Measurements from ENCODE around the gene CTIF.

Gene CTIF

DNA sequence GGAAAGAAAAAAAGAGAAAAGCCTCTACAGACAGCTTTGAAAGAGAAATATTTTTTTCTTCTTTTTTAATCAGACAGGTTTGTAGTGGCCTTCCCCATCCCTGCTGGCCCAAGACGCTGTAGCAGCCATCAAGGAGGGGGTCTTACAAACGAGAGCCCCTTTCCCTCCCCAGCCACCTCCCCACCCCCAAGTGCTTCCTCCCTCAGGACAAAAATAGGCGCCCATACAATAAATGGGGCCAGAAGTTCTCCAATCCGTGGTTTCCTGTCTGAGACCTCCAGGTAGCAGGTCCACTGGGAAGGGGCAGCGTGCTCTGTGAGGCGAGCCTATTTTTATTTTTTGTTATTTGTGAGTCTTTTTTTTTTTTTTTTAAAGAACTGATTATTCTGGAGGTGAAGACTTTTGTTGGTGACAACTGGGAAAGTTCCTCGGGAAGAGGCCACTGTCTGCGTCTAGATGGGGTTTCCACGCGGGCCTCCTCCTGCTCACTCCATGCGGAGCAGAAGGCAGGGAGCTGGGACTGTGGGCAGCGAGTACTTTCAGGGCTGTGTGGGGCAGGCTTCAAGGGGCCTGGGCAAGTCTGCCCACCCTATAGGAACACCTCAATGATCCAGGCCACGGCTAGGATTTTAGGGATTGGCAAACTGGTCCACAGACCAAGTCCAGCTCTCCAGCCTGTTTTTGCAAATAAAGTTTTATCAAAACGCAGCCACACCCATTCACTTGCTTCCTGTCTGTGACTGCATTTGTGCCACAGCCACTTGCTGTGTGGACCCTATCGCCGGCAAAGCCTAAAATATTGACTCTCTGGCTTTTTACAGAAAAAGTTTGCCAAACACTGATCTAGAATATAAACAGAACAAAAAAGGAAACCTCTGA lies 139.6 kb downstream of the CTIF start:
- Histone ChIP-seq H3K27me3 (ENCODE audit: control insufficient read depth in 3 of 3, insufficient read depth in 3 of 3, low read depth in 1 of 3, low read length in 3 of 3) (no peaks in the 10 kb centered on the region), H3K79me1 (ENCODE audit: low read depth, low read length) (no peaks in the 10 kb centered on the region), H3K27ac (replicated peaks; ENCODE audit: low read length) (no peak overlapping the region), H2BK15ac (ENCODE audit: low read length) (no peak overlapping the region), H2BK12ac (ENCODE audit: low read length) (no peak overlapping the region), H3K9me3 (replicated peaks in 1 of 2; ENCODE audit: control insufficient read depth in 2 of 2, insufficient read depth in 1 of 2, low read depth in 1 of 2, low read length in 2 of 2) (no peaks in the 10 kb centered on the region), H3K9ac (ENCODE audit: low read depth, low read length, poor library complexity) (no peak overlapping the region), H3K4me3 (ENCODE audit: low read length in 2 of 2) (no peak overlapping the region), H3K4me1 (ENCODE audit: control insufficient read depth in 2 of 2, insufficient read depth in 1 of 2, low read depth in 1 of 2, low read length in 2 of 2) (peaks cover 18 to 21% of the 10 kb centered on the region in 2 donors), H3K36me3 (replicated peaks in 1 of 2; ENCODE audit: control insufficient read depth in 2 of 2, insufficient read depth in 2 of 2, low read length in 2 of 2) (no peaks in the 10 kb centered on the region), H3K23ac (ENCODE audit: low read depth, low read length, poor library complexity) (no peak overlapping the region), H2BK120ac (ENCODE audit: low read depth, low read length) (no peak overlapping the region), H3K14ac (ENCODE audit: low read length) (no peak overlapping the region), H3K4ac (ENCODE audit: low read length) (no peak overlapping the region), H2AFZ (ENCODE audit: low read length) (no peak overlapping the region), H2AK5ac (ENCODE audit: low read depth, low read length) (no peak overlapping the region), H4K91ac (ENCODE audit: low read depth, low read length, poor library complexity) (no peak overlapping the region), H3K4me2 (ENCODE audit: insufficient read depth, low read length, poor library complexity, severe bottlenecking) (no peak overlapping the region), H2BK5ac (ENCODE audit: low read length) (no peak overlapping the region), H4K8ac (ENCODE audit: low read depth, low read length) (no peak overlapping the region), H3K18ac (ENCODE audit: low read length) (no peak overlapping the region)
- no CpG with 5 or more reads among the region's 16 CpGs for WGBS, 2 donors (ENCODE audit: extremely low coverage in 2 of 2, insufficient read length in 2 of 2, insufficient replicate concordance in 1 of 2)
- DNase-seq (ENCODE audit: low spot score) = no peak

DNA sequence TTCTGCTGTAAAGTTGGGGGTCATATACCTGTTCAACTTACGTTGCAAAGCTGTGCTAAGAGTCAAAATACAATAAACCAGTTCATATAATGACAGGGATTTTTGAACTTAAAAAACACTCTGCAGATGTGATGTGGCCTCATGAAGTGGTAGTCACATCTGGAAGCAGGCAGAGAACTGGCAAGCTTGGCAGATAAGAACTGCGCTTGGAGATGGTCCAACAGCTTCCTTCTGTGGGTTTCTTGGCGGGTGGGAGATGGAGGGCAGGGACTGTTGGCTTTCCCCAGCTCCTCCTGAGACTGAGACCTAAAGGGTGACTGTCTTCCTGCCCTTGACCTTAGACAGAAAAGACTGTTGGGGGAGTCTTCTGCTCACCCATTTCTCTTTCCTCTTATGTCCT lies 140.4 kb downstream of the CTIF start:
- no peak overlapping the region for H2BK120ac ChIP-seq (ENCODE audit: low read depth, low read length)
- WGBS, 2 donors (ENCODE audit: extremely low coverage in 2 of 2, insufficient read length in 2 of 2, insufficient replicate concordance in 1 of 2) = no CpG with 5 or more reads among the region's 3 CpGs
- no peaks in the 10 kb centered on the region for H3K79me1 ChIP-seq (ENCODE audit: low read depth, low read length)
- no peak overlapping the region for H3K4me3 ChIP-seq (ENCODE audit: low read length in 2 of 2)
- no peak overlapping the region for H2AK5ac ChIP-seq (ENCODE audit: low read depth, low read length)
- no peak overlapping the region for H3K4ac ChIP-seq (ENCODE audit: low read length)
- H2BK5ac ChIP-seq (ENCODE audit: low read length) = no peak overlapping the region
- no peak overlapping the region for H3K9ac ChIP-seq (ENCODE audit: low read depth, low read length, poor library complexity)
- H3K18ac ChIP-seq (ENCODE audit: low read length) = no peak overlapping the region
- H3K36me3 ChIP-seq (replicated peaks in 1 of 2; ENCODE audit: control insufficient read depth in 2 of 2, insufficient read depth in 2 of 2, low read length in 2 of 2) = no peaks in the 10 kb centered on the region
- H3K14ac ChIP-seq (ENCODE audit: low read length) = no peak overlapping the region
- no peak overlapping the region for H3K23ac ChIP-seq (ENCODE audit: low read depth, low read length, poor library complexity)
- no peaks in the 10 kb centered on the region for H3K9me3 ChIP-seq (replicated peaks in 1 of 2; ENCODE audit: control insufficient read depth in 2 of 2, insufficient read depth in 1 of 2, low read depth in 1 of 2, low read length in 2 of 2)
- H2BK12ac ChIP-seq (ENCODE audit: low read length) = no peak overlapping the region
- no peak overlapping the region for H4K8ac ChIP-seq (ENCODE audit: low read depth, low read length)
- peaks cover 18 to 21% of the 10 kb centered on the region in 2 donors for H3K4me1 ChIP-seq (ENCODE audit: control insufficient read depth in 2 of 2, insufficient read depth in 1 of 2, low read depth in 1 of 2, low read length in 2 of 2)
- DNase-seq (ENCODE audit: low spot score) = no peak
- no peaks in the 10 kb centered on the region for H3K27me3 ChIP-seq (ENCODE audit: control insufficient read depth in 3 of 3, insufficient read depth in 3 of 3, low read depth in 1 of 3, low read length in 3 of 3)
- H4K91ac ChIP-seq (ENCODE audit: low read depth, low read length, poor library complexity) = no peak overlapping the region
- no peak overlapping the region for H3K27ac ChIP-seq (replicated peaks; ENCODE audit: low read length)
- H2BK15ac ChIP-seq (ENCODE audit: low read length) = no peak overlapping the region
- no peak overlapping the region for H2AFZ ChIP-seq (ENCODE audit: low read length)
- no peak overlapping the region for H3K4me2 ChIP-seq (ENCODE audit: insufficient read depth, low read length, poor library complexity, severe bottlenecking)

DNA sequence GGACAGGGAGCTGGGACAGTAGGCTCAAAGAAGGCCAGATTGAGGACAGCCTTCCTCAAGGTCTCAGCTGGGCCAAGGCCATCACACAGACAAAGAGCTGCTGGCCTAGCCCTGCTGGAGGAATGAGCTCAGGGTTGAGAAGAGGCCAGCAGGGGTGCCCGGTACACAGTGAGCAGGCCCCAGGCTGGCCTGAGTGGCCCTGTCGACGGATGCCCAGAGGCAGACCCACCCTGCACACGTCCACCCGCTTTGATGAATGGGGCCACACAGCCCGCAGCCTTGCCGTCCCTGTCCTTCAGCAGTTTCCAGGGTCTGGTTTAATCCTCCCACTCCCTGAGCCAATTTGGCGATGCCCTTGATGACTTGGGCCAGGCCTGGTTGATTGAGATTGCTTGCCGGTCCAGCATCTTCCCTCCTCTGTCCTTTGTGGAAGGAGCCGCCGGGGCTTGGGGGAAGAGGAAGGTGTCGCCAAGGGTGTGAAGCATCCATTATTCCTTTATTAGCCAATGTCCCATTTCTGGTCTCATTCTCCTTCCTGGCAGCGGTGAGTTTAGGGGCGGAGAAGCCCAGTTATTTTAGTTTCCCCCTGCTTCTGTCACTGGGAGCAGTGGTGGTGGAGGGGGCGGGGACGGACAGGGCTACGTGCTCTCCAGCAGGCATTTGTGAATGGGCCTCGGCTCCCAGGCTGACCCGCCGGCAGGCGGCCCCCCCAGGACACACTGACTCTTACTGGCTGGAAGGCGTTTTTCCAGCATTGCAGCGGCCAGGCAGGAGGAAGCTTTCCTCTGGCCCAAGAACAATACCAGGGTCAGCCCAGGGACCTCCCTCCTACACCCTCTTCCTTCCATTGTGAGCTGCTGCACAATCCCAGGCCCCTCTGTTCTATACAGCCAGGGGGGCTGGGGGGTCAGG lies 141.8 kb downstream of the CTIF start:
- H3K23ac ChIP-seq (ENCODE audit: low read depth, low read length, poor library complexity) = no peak overlapping the region
- H3K4me1 ChIP-seq (ENCODE audit: control insufficient read depth in 2 of 2, insufficient read depth in 1 of 2, low read depth in 1 of 2, low read length in 2 of 2) = peaks cover 16 to 19% of the 10 kb centered on the region in 2 donors
- no peak overlapping the region for H3K4ac ChIP-seq (ENCODE audit: low read length)
- H2BK5ac ChIP-seq (ENCODE audit: low read length) = peak overlapping the region; percentile 56
- H3K9ac ChIP-seq (ENCODE audit: low read depth, low read length, poor library complexity) = no peak overlapping the region
- no peak overlapping the region for H3K4me2 ChIP-seq (ENCODE audit: insufficient read depth, low read length, poor library complexity, severe bottlenecking)
- no peak overlapping the region for H3K14ac ChIP-seq (ENCODE audit: low read length)
- no peak overlapping the region for H3K4me3 ChIP-seq (ENCODE audit: low read length in 2 of 2)
- H4K91ac ChIP-seq (ENCODE audit: low read depth, low read length, poor library complexity) = no peak overlapping the region
- H2BK120ac ChIP-seq (ENCODE audit: low read depth, low read length) = no peak overlapping the region
- peak overlapping the region; percentile 76 for H3K18ac ChIP-seq (ENCODE audit: low read length)
- H4K8ac ChIP-seq (ENCODE audit: low read depth, low read length) = no peak overlapping the region
- peak; percentile 61 for DNase-seq (ENCODE audit: low spot score)
- H3K9me3 ChIP-seq (replicated peaks in 1 of 2; ENCODE audit: control insufficient read depth in 2 of 2, insufficient read depth in 1 of 2, low read depth in 1 of 2, low read length in 2 of 2) = no peaks in the 10 kb centered on the region
- peak overlapping the region; percentile 28 for H2AK5ac ChIP-seq (ENCODE audit: low read depth, low read length)
- H3K36me3 ChIP-seq (replicated peaks in 1 of 2; ENCODE audit: control insufficient read depth in 2 of 2, insufficient read depth in 2 of 2, low read length in 2 of 2) = no peaks in the 10 kb centered on the region
- peak overlapping the region; percentile 55 for H3K27ac ChIP-seq (replicated peaks; ENCODE audit: low read length)
- H3K27me3 ChIP-seq (ENCODE audit: control insufficient read depth in 3 of 3, insufficient read depth in 3 of 3, low read depth in 1 of 3, low read length in 3 of 3) = no peaks in the 10 kb centered on the region
- no peaks in the 10 kb centered on the region for H3K79me1 ChIP-seq (ENCODE audit: low read depth, low read length)
- no peak overlapping the region for H2BK15ac ChIP-seq (ENCODE audit: low read length)
- WGBS, 2 donors (ENCODE audit: extremely low coverage in 2 of 2, insufficient read length in 2 of 2, insufficient replicate concordance in 1 of 2) = no CpG with 5 or more reads among the region's 23 CpGs
- peak overlapping the region; percentile 77 for H2AFZ ChIP-seq (ENCODE audit: low read length)
- H2BK12ac ChIP-seq (ENCODE audit: low read length) = peak overlapping the region; percentile 3

DNA sequence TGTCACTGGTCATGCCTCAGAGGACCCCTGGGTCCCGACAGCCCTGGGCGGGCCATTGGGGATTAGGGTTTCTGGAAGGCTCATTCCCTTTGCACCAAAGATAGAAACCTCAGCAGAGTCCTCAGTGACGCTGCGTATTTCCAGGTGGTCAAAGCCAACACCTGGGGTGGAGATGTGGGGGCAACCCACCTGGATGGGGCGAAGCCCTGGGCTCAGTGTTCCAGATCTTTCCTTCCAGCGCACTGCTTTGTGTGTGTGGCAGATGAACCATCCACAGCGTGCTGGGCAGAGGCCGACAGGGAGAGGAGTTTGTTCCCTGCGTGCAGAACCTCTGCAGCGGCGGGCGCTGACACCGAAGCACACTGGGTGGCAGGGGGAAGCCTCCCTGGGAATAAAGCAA lies 143.9 kb downstream of the CTIF start:
- Histone ChIP-seq H2BK5ac (ENCODE audit: low read length) (no peak overlapping the region), H2BK15ac (ENCODE audit: low read length) (no peak overlapping the region), H2AK5ac (ENCODE audit: low read depth, low read length) (peak overlapping the region; percentile 42), H3K36me3 (replicated peaks in 1 of 2; ENCODE audit: control insufficient read depth in 2 of 2, insufficient read depth in 2 of 2, low read length in 2 of 2) (no peaks in the 10 kb centered on the region), H2AFZ (ENCODE audit: low read length) (no peak overlapping the region), H3K18ac (ENCODE audit: low read length) (no peak overlapping the region), H2BK120ac (ENCODE audit: low read depth, low read length) (no peak overlapping the region), H3K4me1 (ENCODE audit: control insufficient read depth in 2 of 2, insufficient read depth in 1 of 2, low read depth in 1 of 2, low read length in 2 of 2) (peaks cover 23 to 27% of the 10 kb centered on the region in 2 donors), H3K4me2 (ENCODE audit: insufficient read depth, low read length, poor library complexity, severe bottlenecking) (no peak overlapping the region), H3K23ac (ENCODE audit: low read depth, low read length, poor library complexity) (no peak overlapping the region), H3K4me3 (ENCODE audit: low read length in 2 of 2) (no peak overlapping the region), H3K9me3 (replicated peaks in 1 of 2; ENCODE audit: control insufficient read depth in 2 of 2, insufficient read depth in 1 of 2, low read depth in 1 of 2, low read length in 2 of 2) (no peaks in the 10 kb centered on the region), H3K14ac (ENCODE audit: low read length) (no peak overlapping the region), H3K27ac (replicated peaks; ENCODE audit: low read length) (no peak overlapping the region), H3K4ac (ENCODE audit: low read length) (no peak overlapping the region), H4K8ac (ENCODE audit: low read depth, low read length) (no peak overlapping the region), H3K9ac (ENCODE audit: low read depth, low read length, poor library complexity) (no peak overlapping the region), H3K27me3 (ENCODE audit: control insufficient read depth in 3 of 3, insufficient read depth in 3 of 3, low read depth in 1 of 3, low read length in 3 of 3) (no peaks in the 10 kb centered on the region), H2BK12ac (ENCODE audit: low read length) (no peak overlapping the region), H3K79me1 (ENCODE audit: low read depth, low read length) (no peaks in the 10 kb centered on the region), H4K91ac (ENCODE audit: low read depth, low read length, poor library complexity) (no peak overlapping the region)
- WGBS, 2 donors (ENCODE audit: extremely low coverage in 2 of 2, insufficient read length in 2 of 2, insufficient replicate concordance in 1 of 2) = no CpG with 5 or more reads among the region's 13 CpGs
- DNase-seq (ENCODE audit: low spot score) = no peak
